A549 (cell line): Measurements from ENCODE around the gene KIF4A. TPM values are rescaled to one million over a fixed set of nuclear protein-coding genes. Genes with fewer than 3 reads are reported as not detected.

Experiments used
- ATAC-seq, 2 experiments: fragments of 200-7000 bp in 1 of 2; fragments of >200 bp in 1 of 2; cut with Nextera tagmentation in 1 of 2; cut with Tn5 transposase in 1 of 2; 3 replicates each; pipeline versions ENCODE4 v1.8.0 to v1.9.1; 2018 to 2020; ENCODE audit warnings: mild to moderate bottlenecking in 1 of 2, moderate library complexity in 1 of 2
- CTCF ChIA-PET: fragments of 300-600 bp; sonication (Branson Sonifier 250); formaldehyde crosslinking; extraction: SDS; loops from one replicate; lab custom pipeline; 2021; ENCODE audit warnings: antibody characterized with exemption, inconsistent platforms; lab: Yijun Ruan, JAX
- POLR2A ChIA-PET: fragments of 350-600 bp; formaldehyde crosslinking; extraction: SDS; loops from one replicate; lab custom pipeline; 2021; ENCODE audit warnings: antibody characterized with exemption, inconsistent platforms; lab: Yijun Ruan, JAX
- DNase-seq, 2 experiments: peaks; one replicate each; pipeline versions ENCODE4 v3.0.0 to v3.0.0-alpha.2; 2011 to 2016; ENCODE audit warnings: low read depth in 1 of 2, low spot score in 1 of 2
- FAIRE-seq: peaks from 2 replicates; lab custom pipeline; 2011; peaks lifted over from hg19 to GRCh38; lab: Jason Lieb, UNC
- H3K27ac ChIP-seq, 2 experiments: fragments of >200 bp; sonication (Bioruptor Twin); formaldehyde crosslinking; 3 replicates each; pipeline ENCODE4 v1.5.1; 2016 to 2017
- H3K4me1 ChIP-seq: fragments of >200 bp; sonication (Bioruptor Twin); formaldehyde crosslinking; 3 replicates; pipeline ENCODE4 v1.6.1; 2016
- H3K4me2 ChIP-seq: fragments of >200 bp; sonication (Bioruptor Twin); formaldehyde crosslinking; 3 replicates; pipeline ENCODE4 v1.6.1; 2016
- H3K4me3 ChIP-seq: fragments of >200 bp; sonication (Bioruptor Twin); formaldehyde crosslinking; 3 replicates; pipeline ENCODE4 v1.5.1; 2016
- H3K9me3 ChIP-seq: fragments of >200 bp; sonication (Bioruptor Twin); formaldehyde crosslinking; 3 replicates; pipeline ENCODE4 v1.6.1; 2016
- BCL3 ChIP-seq: fragments of >200 bp; sonication (Bioruptor Twin); formaldehyde crosslinking; IDR thresholded peaks from 3 replicates; pipeline ENCODE4 v1.6.1; 2016
- BHLHE40 ChIP-seq: IDR thresholded peaks from 2 replicates; pipeline ENCODE4 v1.6.1; 2012; ENCODE audit warnings: low read depth, low read length, inconsistent platforms
- CBX2 ChIP-seq: fragments of 200-600 bp; sonication (generic); IDR thresholded peaks from 2 replicates; pipeline ENCODE4 v1.6.1; 2016; ENCODE audit warnings: low read depth, mild to moderate bottlenecking, borderline replicate concordance
- CBX8 ChIP-seq: fragments of 200-600 bp; sonication (generic); IDR thresholded peaks from 2 replicates; pipeline ENCODE4 v1.6.1; 2016
- CHD2 ChIP-seq: fragments of 150-350 bp; IDR thresholded peaks from 2 replicates; pipeline ENCODE4 v1.6.1; 2014; ENCODE audit warnings: low read length; ENCODE audit not compliant: partially characterized antibody
- CTCF ChIP-seq: fragments of >200 bp; sonication (Bioruptor Twin); formaldehyde crosslinking; IDR thresholded peaks from 3 replicates; pipeline ENCODE4 v1.5.1; 2016
- EHF ChIP-seq: fragments of 250-450 bp; sonication (Bioruptor Pico); IDR thresholded peaks from 2 replicates; pipeline ENCODE4 v1.5.0; 2020; ENCODE audit warnings: mild to moderate bottlenecking
- EHMT2 ChIP-seq: fragments of 200-600 bp; sonication (generic); IDR thresholded peaks from 2 replicates; pipeline ENCODE4 v1.6.1; 2016; ENCODE audit warnings: antibody characterized with exemption, low read depth, mild to moderate bottlenecking, moderate library complexity
- ELK1 ChIP-seq: fragments of 150-350 bp; IDR thresholded peaks from 2 replicates; pipeline ENCODE4 v1.6.1; 2014; ENCODE audit warnings: low read depth, mild to moderate bottlenecking, low read length
- EP300 ChIP-seq, 2 experiments: fragments of >200 bp; sonication (Bioruptor Twin); formaldehyde crosslinking; IDR thresholded peaks; 2 replicates in 1 of 2; 3 replicates in 1 of 2; pipeline ENCODE4 v1.6.1; 2016 to 2017
- ESRRA ChIP-seq: fragments of 150-350 bp; IDR thresholded peaks from 2 replicates; pipeline ENCODE4 v1.6.1; 2014; ENCODE audit warnings: mild to moderate bottlenecking, low read length, borderline replicate concordance
- FOSL2 ChIP-seq, 2 experiments: fragments of 450-650 bp in 1 of 2; fragments of >200 bp in 1 of 2; sonication (Bioruptor Twin) in 1 of 2; formaldehyde crosslinking; IDR thresholded peaks; 2 replicates each; pipeline versions ENCODE4 v1.5.0 to v1.6.1; 2016 to 2020; ENCODE audit warnings: mild to moderate bottlenecking in 1 of 2, moderate library complexity in 1 of 2
- FOXS1 ChIP-seq: fragments of 250-450 bp; sonication (Bioruptor Pico); IDR thresholded peaks from 2 replicates; pipeline ENCODE4 v1.5.0; 2020; ENCODE audit warnings: mild to moderate bottlenecking, moderate library complexity
- HMGXB4 ChIP-seq: fragments of 250-450 bp; sonication (Bioruptor Pico); IDR thresholded peaks from 2 replicates; pipeline ENCODE4 v1.5.0; 2021; ENCODE audit warnings: mild to moderate bottlenecking, moderate library complexity, borderline replicate concordance
- HOXB5 ChIP-seq: fragments of 250-450 bp; sonication (Bioruptor Pico); IDR thresholded peaks from 2 replicates; pipeline ENCODE4 v1.5.0; 2020; ENCODE audit warnings: mild to moderate bottlenecking, moderate library complexity
- JUN ChIP-seq, 2 experiments: fragments of >200 bp; sonication (Bioruptor Twin); formaldehyde crosslinking; IDR thresholded peaks; 2 replicates in 1 of 2; 3 replicates in 1 of 2; pipeline ENCODE4 v1.6.1; 2016 to 2017
- KDM5A ChIP-seq: fragments of 200-600 bp; sonication (generic); IDR thresholded peaks from 2 replicates; pipeline ENCODE4 v1.6.1; 2016; ENCODE audit warnings: antibody characterized with exemption, mild to moderate bottlenecking
- MAX ChIP-seq: IDR thresholded peaks from 2 replicates; pipeline ENCODE4 v1.6.1; 2012
- NFE2L2 ChIP-seq: fragments of 150-350 bp; conservative IDR thresholded peaks from 2 replicates; pipeline ENCODE4 v1.6.1; 2014; ENCODE audit warnings: low read length
- NR3C1 ChIP-seq: fragments of >200 bp; sonication (Bioruptor Twin); formaldehyde crosslinking; IDR thresholded peaks from 3 replicates; pipeline ENCODE4 v1.6.1; 2017
- POLR2A ChIP-seq: IDR thresholded peaks from 2 replicates; pipeline ENCODE4 v1.6.1; 2012; ENCODE audit warnings: mild to moderate bottlenecking, low read length
- RAD21 ChIP-seq, 2 experiments: fragments of >200 bp in 1 of 2; sonication (Bioruptor Twin) in 1 of 2; formaldehyde crosslinking in 1 of 2; IDR thresholded peaks in 1 of 2; conservative IDR thresholded peaks in 1 of 2; 2 replicates in 1 of 2; 3 replicates in 1 of 2; pipeline ENCODE4 v1.6.1; 2012 to 2018; ENCODE audit warnings: inconsistent platforms in 1 of 2
- RCOR1 ChIP-seq: fragments of 150-350 bp; IDR thresholded peaks from 2 replicates; pipeline ENCODE4 v1.6.1; 2014; ENCODE audit warnings: antibody characterized with exemption, low read length, low read depth
- RNF2 ChIP-seq: fragments of 200-600 bp; sonication (generic); IDR thresholded peaks from 2 replicates; pipeline ENCODE4 v1.6.1; 2016; ENCODE audit warnings: low read depth, mild to moderate bottlenecking, antibody characterized with exemption, moderate library complexity, borderline replicate concordance
- SMC3 ChIP-seq: fragments of >200 bp; sonication (Bioruptor Twin); formaldehyde crosslinking; IDR thresholded peaks from 3 replicates; pipeline ENCODE4 v1.6.1; 2018; ENCODE audit warnings: inconsistent platforms
- TP53 ChIP-seq: fragments of 250-450 bp; sonication (Bioruptor Pico); IDR thresholded peaks from 2 replicates; pipeline ENCODE4 v1.5.0; 2021; ENCODE audit warnings: mild to moderate bottlenecking, moderate library complexity
- ZFP36 ChIP-seq: fragments of 450-650 bp; IDR thresholded peaks from 2 replicates; pipeline ENCODE4 v1.6.1; 2014; ENCODE audit warnings: borderline replicate concordance; ENCODE audit not compliant: partially characterized antibody
- ZNF302 ChIP-seq: fragments of 250-450 bp; sonication (Bioruptor Pico); IDR thresholded peaks from 2 replicates; pipeline ENCODE4 v1.9.0; 2021; ENCODE audit warnings: inconsistent platforms, mild to moderate bottlenecking, moderate library complexity
- WGBS: methylation state at CpG from one replicate; pipeline ENCODE4 v1.1.6; 2017; ENCODE audit errors: missing lambda C conversion rate; 5-methylcytosine and 5-hydroxymethylcytosine counted together
- polyA plus RNA-seq, 4 experiments: library from polyadenylated mRNA; depleted of rRNA in 3 of 4; stranded (reverse); fragments of >200 nt; fragmentation: RNase III in 1 of 4; extraction: RNeasy Plus Mini Kit Qiagen cat#74134 plus additional on column Dnase treatment in 1 of 4; gene quantifications; 2 replicates in 3 of 4; 3 replicates in 1 of 4; pipeline ENCODE4 v1.2.3, GENCODE V29; 2011 to 2017

Gene KIF4A
- polyA plus RNA-seq, 2 of the 4 experiments (the other 2 are of a cell fraction), result 27.9 to 46.6 TPM

- WGBS, result 74% methylated on average over 5 of the region's 5 CpGs
- Histone ChIP-seq H3K4me2 (peak overlapping the region; percentile 78), H3K9me3 (no peaks in the 10 kb centered on the region), H3K4me1 (0 out of 3 replicates have a peak, but pooled peaks cover 3% of the 10 kb centered on the region), H3K27ac (peak overlapping the region; percentile 72 to 92; a peak in 4 of 6 replicates), H3K4me3 (peak overlapping the region; percentile 52)
- TF ChIP-seq FOXS1 (CRISPR knock-in tag) (no peak), RCOR1 (no peak), EP300 (IDR thresholded peaks at IDR 0.05) (no peak), MAX (no peak), EHMT2 (no peak), CBX2 (no peak), ELK1 (no peak), SMC3 (no peak), BCL3 (no peak), ZNF302 (no peak), CBX8 (no peak), RAD21 (conservative IDR thresholded peaks at IDR 0.05 in 1 of 2, IDR thresholded peaks at IDR 0.05 in 1 of 2) (no peak), NFE2L2 (no peak), HOXB5 (CRISPR knock-in tag) (no peak), ESRRA (no peak), CHD2 (no peak)
- CTCF ChIA-PET, result interaction anchor here (0.7 to 4.7 kb wide), 12 partner anchors 7 to 211 kb away, joined by 3 to 31 read pairs (median 6); partner anchors contain the start of gene DLG3
- POLR2A ChIA-PET, result no interaction called here
- FAIRE-seq, result peak; percentile 13
- DNase-seq, result no peak
- ATAC-seq, result no peak
Observed at GRCh38 chrX:70453024-70453618, 163.2 kb downstream of the KIF4A start.

- ATAC-seq (peak; percentile 64 to 81), DNase-seq (peak; percentile 50 to 57), FAIRE-seq (no peak)
- Histone ChIP-seq H3K4me2 (peak overlapping the region; percentile 85), H3K27ac (peak overlapping the region; percentile 49 to 75), H3K4me1 (0 out of 3 replicates have a peak, but pooled peaks cover 3% of the 10 kb centered on the region), H3K9me3 (no peaks in the 10 kb centered on the region), H3K4me3 (peak overlapping the region; percentile 40)
- WGBS, result 24% methylated on average over 20 of the region's 48 CpGs
- ChIA-PET POLR2A (no interaction called here), CTCF (interaction anchor here (0.6 to 4.7 kb wide), 15 partner anchors 8 to 1920 kb away, joined by 3 to 29 read pairs (median 4); partner anchors contain the start of gene DLG3)
- no peak for TF ChIP-seq RNF2
- TF ChIP-seq CTCF, result peak; percentile 73
- no peak for TF ChIP-seq KDM5A
- no peak for TF ChIP-seq NFE2L2
- no peak for TF ChIP-seq JUN (IDR thresholded peaks at IDR 0.05)
- TF ChIP-seq RAD21 (conservative IDR thresholded peaks at IDR 0.05 in 1 of 2, IDR thresholded peaks at IDR 0.05 in 1 of 2), result peak; percentile 82 to 86
- no peak for TF ChIP-seq POLR2A
- TF ChIP-seq CBX8, result no peak
- no peak for TF ChIP-seq EHF
- no peak for TF ChIP-seq CBX2
- no peak for TF ChIP-seq BHLHE40
- TF ChIP-seq ZFP36, result no peak
- no peak for TF ChIP-seq HMGXB4 (CRISPR knock-in tag)
- TF ChIP-seq FOSL2 (IDR thresholded peaks at IDR 0.05), result no peak
- no peak for TF ChIP-seq FOSL2 (CRISPR knock-in tag; IDR thresholded peaks at IDR 0.05)
- no peak for TF ChIP-seq NR3C1
- TF ChIP-seq TP53 (CRISPR knock-in tag), result no peak
Observed at GRCh38 chrX:70454441-70455365, 164.8 kb downstream of the KIF4A start.
